ENCODE data around the gene ARL4C. TPM values are rescaled to one million over a fixed set of nuclear protein-coding genes. Genes with fewer than 3 reads are reported as not detected.
"Not testable (repeated sequence)": the region's sequence is repeated elsewhere in the genome, so short reads cannot be mapped to it uniquely, and the experiment has no call there.

The ARL4C gene
- total RNA-seq, 2 donors from 2014 or later, result 1.8 to 4.9 TPM

DNA sequence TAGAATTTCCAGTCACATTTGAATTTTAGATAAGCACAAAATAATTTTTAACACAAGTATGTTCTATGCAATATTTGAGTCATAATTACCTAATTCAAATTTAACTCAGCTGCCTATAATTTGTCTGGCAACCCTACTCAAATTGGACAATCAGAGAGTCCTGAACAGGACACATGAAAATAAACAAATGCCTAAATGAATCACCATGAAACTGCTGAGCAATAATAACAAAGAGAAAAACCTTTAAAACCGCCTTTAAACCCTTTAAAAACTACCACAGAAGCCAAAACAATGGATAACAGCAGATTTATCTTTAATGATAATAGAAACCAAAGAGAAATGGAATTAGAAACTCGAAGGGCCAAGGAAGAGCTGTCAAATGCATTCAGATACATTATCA is 39.5 kb downstream of the ARL4C start:
- TF ChIP-seq, protein P1, sequence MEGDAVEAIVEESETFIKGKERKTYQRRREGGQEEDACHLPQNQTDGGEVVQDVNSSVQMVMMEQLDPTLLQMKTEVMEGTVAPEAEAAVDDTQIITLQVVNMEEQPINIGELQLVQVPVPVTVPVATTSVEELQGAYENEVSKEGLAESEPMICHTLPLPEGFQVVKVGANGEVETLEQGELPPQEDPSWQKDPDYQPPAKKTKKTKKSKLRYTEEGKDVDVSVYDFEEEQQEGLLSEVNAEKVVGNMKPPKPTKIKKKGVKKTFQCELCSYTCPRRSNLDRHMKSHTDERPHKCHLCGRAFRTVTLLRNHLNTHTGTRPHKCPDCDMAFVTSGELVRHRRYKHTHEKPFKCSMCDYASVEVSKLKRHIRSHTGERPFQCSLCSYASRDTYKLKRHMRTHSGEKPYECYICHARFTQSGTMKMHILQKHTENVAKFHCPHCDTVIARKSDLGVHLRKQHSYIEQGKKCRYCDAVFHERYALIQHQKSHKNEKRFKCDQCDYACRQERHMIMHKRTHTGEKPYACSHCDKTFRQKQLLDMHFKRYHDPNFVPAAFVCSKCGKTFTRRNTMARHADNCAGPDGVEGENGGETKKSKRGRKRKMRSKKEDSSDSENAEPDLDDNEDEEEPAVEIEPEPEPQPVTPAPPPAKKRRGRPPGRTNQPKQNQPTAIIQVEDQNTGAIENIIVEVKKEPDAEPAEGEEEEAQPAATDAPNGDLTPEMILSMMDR (IDR thresholded peaks at IDR 0.05), result no peak
- Histone ChIP-seq H3K4me1 (no peaks in the 10 kb centered on the region), H3K27ac (no peak overlapping the region), H3K27me3 (no peaks in the 10 kb centered on the region), H3K9ac (ENCODE audit: low read depth in 2 of 2, low read length in 2 of 2) (no peak overlapping the region), H3K36me3 (no peaks in the 10 kb centered on the region), H3K9me3 (no peaks in the 10 kb centered on the region), H3K4me3 (no peak overlapping the region)
- intact Hi-C loops (cut with DNase I), result no loop called here
- no peak for DNase-seq

DNA sequence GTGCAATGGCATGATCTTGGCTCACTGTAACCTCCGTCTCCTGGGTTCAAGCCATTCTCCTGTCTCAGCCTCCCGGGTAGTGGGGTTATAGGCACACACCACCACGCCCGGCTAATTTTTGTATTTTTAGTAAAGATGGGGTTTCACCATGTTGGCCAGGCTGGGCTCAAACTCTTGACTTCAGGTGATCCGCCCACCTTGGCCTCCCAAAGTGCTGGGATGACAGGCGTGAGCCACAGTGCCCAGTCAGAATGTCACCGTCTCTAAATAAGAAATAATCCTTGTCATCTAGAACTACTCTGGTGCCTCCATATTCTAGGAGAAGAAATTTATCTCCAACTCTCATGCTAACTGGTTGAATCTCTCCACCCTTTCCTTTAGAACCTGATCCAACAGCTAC is 41.6 kb downstream of the ARL4C start:
- H3K27me3 ChIP-seq; H3K27ac ChIP-seq; H3K9ac ChIP-seq (ENCODE audit: low read depth in 2 of 2, low read length in 2 of 2); H3K4me3 ChIP-seq; intact Hi-C loops (cut with DNase I); H3K4me1 ChIP-seq; H3K36me3 ChIP-seq; DNase-seq; H3K9me3 ChIP-seq: not testable (repeated sequence)

DNA sequence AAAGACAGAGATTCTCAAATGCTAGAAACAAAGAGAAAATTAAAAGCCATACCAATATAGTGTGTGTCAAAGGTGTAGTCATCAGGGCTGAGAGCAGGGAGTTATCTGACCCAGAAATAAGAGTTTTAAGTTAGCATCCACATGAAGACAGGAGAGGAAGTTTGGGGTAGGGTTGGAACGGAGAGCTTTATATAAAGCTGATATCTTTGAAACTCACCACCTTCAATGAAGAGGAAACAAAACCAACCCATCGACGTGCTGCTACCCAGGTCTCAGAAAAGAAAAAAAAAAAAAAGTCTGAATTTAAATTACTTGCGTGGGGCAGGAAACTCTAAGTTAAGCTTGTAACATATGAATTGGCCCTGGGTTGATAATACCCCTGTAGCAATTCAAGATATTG is 42.4 kb downstream of the ARL4C start:
- Histone ChIP-seq H3K27me3 (no peaks in the 10 kb centered on the region), H3K27ac (no peak overlapping the region), H3K9ac (ENCODE audit: low read depth in 2 of 2, low read length in 2 of 2) (no peak overlapping the region), H3K36me3 (no peaks in the 10 kb centered on the region), H3K4me1 (no peaks in the 10 kb centered on the region), H3K9me3 (no peaks in the 10 kb centered on the region), H3K4me3 (no peak overlapping the region)
- DNase-seq, result no peak
- TF ChIP-seq, protein P1 (IDR thresholded peaks at IDR 0.05), result no peak
- intact Hi-C loops (cut with DNase I), result no loop called here

DNA sequence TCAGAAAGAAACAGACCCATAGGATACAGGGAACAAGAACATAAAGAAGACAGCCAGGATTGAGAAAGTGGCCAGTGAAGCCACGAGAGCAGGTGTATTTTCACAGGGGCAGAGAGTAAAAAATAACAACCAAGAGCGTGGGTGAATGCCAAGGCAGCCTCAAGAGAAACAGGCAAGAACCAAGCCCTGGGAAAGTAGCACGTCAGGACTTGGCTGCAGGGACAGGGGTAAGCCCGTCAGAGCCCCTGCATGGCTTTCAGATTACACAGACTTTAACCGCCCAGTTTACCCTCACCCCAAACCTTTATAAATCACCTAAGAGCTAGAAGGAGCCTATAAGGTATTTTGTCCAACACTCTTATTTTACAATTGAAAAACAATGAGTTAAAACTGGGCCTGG is 43.7 kb downstream of the ARL4C start:
- Histone ChIP-seq H3K9ac (ENCODE audit: low read depth in 2 of 2, low read length in 2 of 2) (no peak overlapping the region), H3K4me1 (no peaks in the 10 kb centered on the region), H3K36me3 (no peaks in the 10 kb centered on the region), H3K27ac (no peak overlapping the region), H3K9me3 (no peaks in the 10 kb centered on the region), H3K4me3 (no peak overlapping the region), H3K27me3 (no peaks in the 10 kb centered on the region)
- TF ChIP-seq, protein P1 (IDR thresholded peaks at IDR 0.05), result no peak
- DNase-seq, result no peak
- intact Hi-C loops (cut with DNase I), result no loop called here

DNA sequence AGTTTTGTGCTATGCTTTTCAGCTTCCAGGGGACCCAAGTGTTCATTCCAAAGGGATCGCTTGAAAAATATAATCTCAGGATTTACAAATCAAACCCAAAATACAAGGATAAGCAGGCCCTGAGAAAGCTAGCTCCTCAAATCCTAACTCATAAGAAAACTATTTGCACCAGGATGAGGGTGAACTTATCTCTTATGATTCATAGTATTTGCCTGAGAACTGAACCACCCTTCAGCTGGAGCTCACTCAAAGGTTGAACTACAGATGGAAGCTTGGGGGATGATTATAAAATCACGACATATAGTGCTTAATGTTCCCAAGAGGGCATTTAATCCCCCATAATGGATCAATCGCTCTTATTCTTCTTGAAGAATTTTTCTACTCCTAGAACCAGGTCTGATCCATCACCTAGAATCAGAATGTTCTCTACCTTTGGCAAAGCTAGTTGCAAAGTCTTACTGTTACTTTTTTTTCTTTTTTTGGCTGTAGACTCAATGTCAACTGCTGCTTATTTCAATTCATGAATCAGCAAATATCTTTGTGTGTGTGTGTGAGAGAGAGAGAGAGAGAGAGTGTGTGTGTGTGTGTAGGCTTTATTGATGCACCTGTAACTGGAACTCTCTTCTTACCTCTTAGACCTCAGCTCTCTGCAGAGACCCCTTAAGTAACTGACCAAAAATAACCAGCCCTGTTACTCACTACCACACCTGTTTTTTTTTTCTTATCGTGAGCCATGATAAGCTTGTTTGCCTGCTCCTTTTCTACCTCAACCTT is 44.8 kb downstream of the ARL4C start:
- Histone ChIP-seq H3K27me3 (no peaks in the 10 kb centered on the region), H3K36me3 (no peaks in the 10 kb centered on the region), H3K4me3 (no peak overlapping the region), H3K27ac (no peak overlapping the region), H3K9ac (ENCODE audit: low read depth in 2 of 2, low read length in 2 of 2) (no peak overlapping the region), H3K9me3 (no peaks in the 10 kb centered on the region), H3K4me1 (no peaks in the 10 kb centered on the region)
- no peak for DNase-seq
- intact Hi-C loops (cut with DNase I), result no loop called here
- TF ChIP-seq, protein P1 (IDR thresholded peaks at IDR 0.05), result no peak

DNA sequence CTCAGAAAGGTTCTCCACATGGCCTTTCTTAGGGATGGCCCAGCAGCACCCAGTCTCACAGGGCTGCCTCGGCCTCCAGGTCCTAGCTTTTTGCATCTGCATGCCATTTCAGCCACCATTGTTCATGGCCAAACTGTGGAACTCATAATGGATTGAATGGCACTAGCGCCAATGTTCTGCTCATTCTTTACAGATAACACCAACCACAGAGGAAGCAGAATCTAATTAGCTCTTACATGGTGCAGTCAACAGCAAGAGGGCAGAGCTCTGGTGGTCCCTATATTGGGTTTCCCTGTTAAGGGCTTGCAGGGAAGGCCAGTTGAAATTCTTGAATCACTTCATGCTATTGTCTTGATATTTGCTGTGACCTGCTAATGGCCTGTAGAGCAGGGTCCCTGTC is 45.6 kb downstream of the ARL4C start:
- no peaks in the 10 kb centered on the region for H3K4me1 ChIP-seq
- DNase-seq, result no peak
- intact Hi-C loops (cut with DNase I), result no loop called here
- no peaks in the 10 kb centered on the region for H3K27me3 ChIP-seq
- H3K36me3 ChIP-seq, result no peaks in the 10 kb centered on the region
- H3K27ac ChIP-seq, result no peak overlapping the region
- TF ChIP-seq, protein P1 (IDR thresholded peaks at IDR 0.05), result no peak
- H3K9me3 ChIP-seq, result no peaks in the 10 kb centered on the region
- no peak overlapping the region for H3K9ac ChIP-seq (ENCODE audit: low read depth in 2 of 2, low read length in 2 of 2)
- H3K4me3 ChIP-seq, result no peak overlapping the region
